Measurements from ENCODE around the gene CORO2A.

DNA sequence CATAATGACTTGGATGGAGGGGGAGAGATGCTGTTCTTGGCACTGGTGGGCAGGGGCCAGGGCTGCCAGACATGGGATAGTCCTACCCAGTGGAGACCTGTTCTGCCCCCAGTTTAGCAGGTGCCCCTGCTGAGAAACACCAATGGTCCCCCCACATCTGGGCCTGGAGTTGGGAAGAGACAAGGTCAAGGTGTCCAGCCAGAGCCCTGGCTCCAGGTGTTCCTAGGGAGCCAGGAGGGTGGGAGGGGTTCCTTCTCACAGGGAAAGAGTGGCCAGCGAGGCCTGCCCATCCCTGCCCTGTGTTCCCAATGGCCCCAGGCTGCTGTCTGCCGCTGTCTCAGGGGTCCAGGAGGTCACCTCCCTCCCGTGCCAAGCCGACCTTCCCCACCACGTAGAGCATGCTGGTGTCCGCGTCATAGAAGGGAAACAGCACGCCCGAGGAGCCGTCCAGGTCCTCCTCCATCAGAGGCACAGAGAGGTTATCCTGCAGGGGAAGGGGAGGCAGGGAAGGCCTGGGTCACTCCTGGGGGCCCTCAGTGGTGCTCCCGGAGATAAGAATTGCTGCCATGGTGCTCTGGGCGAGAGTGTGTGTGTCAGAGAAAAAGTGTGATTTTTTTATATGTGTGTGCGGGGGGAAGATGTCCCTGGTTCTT lies 61.7 kb downstream of the CORO2A start:
- no peak for TF ChIP-seq CTCF (IDR thresholded peaks at IDR 0.05; ENCODE audit: control extremely low read depth in 1 of 3, insufficient read depth in 1 of 3, low read depth in 1 of 3, low read length in 3 of 3)
- TF ChIP-seq ATF3 (IDR thresholded peaks at IDR 0.05; ENCODE audit: insufficient read depth, low read depth, low read length) = no peak
- no peak for TF ChIP-seq CBX5 (IDR thresholded peaks at IDR 0.05; ENCODE audit: low read depth, low read length)
